ENCODE data around the gene CLRN1. TPM values are rescaled to one million over a fixed set of nuclear protein-coding genes. Genes with fewer than 3 reads are reported as not detected.

The CLRN1 gene
- total RNA-seq, 2 experiments from 2014 or later = not detected

- Mint-ChIP-seq H3K36me3 (ENCODE audit: low read depth) (no peaks in the 10 kb centered on the region), H3K27ac (no peak within 1 kb of the TSS), H3K4me3 (no peak within 1 kb of the TSS), H3K9me3 (no peaks in the 10 kb centered on the region), H3K27me3 (ENCODE audit: low read depth) (peaks cover 16% of the 10 kb centered on the region), H3K4me1 (ENCODE audit: low read depth) (no peaks in the 10 kb centered on the region)
- DNase-seq = no peak
- intact Hi-C loops (cut with micrococcal nuclease) = no loop called here
- CTCF ChIA-PET = no interaction called here
Observed at GRCh38 chr3:150905339-150905738, 67.2 kb downstream of the CLRN1 start, which contains the start of gene MINDY4B. TSS of gene MINDY4B (minus strand) at chr3:150905439. CDS start at chr3:150905439, 0 bp downstream.

GRCh38 chr3:150902988-150903387 lies 69.5 kb downstream of the CLRN1 start:
- H3K4me3 Mint-ChIP-seq = no peak overlapping the region
- no peaks in the 10 kb centered on the region for H3K4me1 Mint-ChIP-seq (ENCODE audit: low read depth)
- no peak overlapping the region for H3K27ac Mint-ChIP-seq
- H3K27me3 Mint-ChIP-seq (ENCODE audit: low read depth) = peaks cover 13% of the 10 kb centered on the region
- intact Hi-C loops (cut with micrococcal nuclease) = no loop called here
- no peaks in the 10 kb centered on the region for H3K36me3 Mint-ChIP-seq (ENCODE audit: low read depth)
- CTCF ChIA-PET = no interaction called here
- DNase-seq = no peak
- no peaks in the 10 kb centered on the region for H3K9me3 Mint-ChIP-seq

- no peak overlapping the region for H3K27ac Mint-ChIP-seq
- no peaks in the 10 kb centered on the region for H3K9me3 Mint-ChIP-seq
- no peaks in the 10 kb centered on the region for H3K36me3 Mint-ChIP-seq (ENCODE audit: low read depth)
- CTCF ChIA-PET = interaction anchor here (1.8 kb wide), 1 partner anchor 10 kb away, joined by 3 read pairs; no protein-coding TSS in a partner anchor
- H3K27me3 Mint-ChIP-seq (ENCODE audit: low read depth) = peaks cover 6% of the 10 kb centered on the region
- H3K4me3 Mint-ChIP-seq = no peak overlapping the region
- intact Hi-C loops (cut with micrococcal nuclease) = loop anchor here (1.0 kb wide), 1 partner anchor 114 kb away; no protein-coding TSS in a partner anchor
- H3K4me1 Mint-ChIP-seq (ENCODE audit: low read depth) = no peaks in the 10 kb centered on the region
- no peak for DNase-seq
Observed at GRCh38 chr3:150901793-150902192, 70.7 kb downstream of the CLRN1 start.

GRCh38 chr3:150899141-150899540 lies 73.4 kb downstream of the CLRN1 start:
- Mint-ChIP-seq H3K36me3 (ENCODE audit: low read depth) (no peaks in the 10 kb centered on the region), H3K27me3 (ENCODE audit: low read depth) (peaks cover 2% of the 10 kb centered on the region), H3K4me3 (no peak overlapping the region), H3K4me1 (ENCODE audit: low read depth) (no peaks in the 10 kb centered on the region), H3K27ac (no peak overlapping the region), H3K9me3 (no peaks in the 10 kb centered on the region)
- no peak for DNase-seq
- intact Hi-C loops (cut with micrococcal nuclease) = no loop called here
- CTCF ChIA-PET = no interaction called here

- intact Hi-C loops (cut with micrococcal nuclease) = no loop called here
- Mint-ChIP-seq H3K4me1 (ENCODE audit: low read depth) (no peaks in the 10 kb centered on the region), H3K27ac (no peak overlapping the region), H3K4me3 (no peak overlapping the region), H3K27me3 (ENCODE audit: low read depth) (peaks cover 2% of the 10 kb centered on the region), H3K9me3 (no peaks in the 10 kb centered on the region), H3K36me3 (ENCODE audit: low read depth) (no peaks in the 10 kb centered on the region)
- no peak for DNase-seq
- CTCF ChIA-PET = no interaction called here
Observed at GRCh38 chr3:150898046-150898754, 74.3 kb downstream of the CLRN1 start.

GRCh38 chr3:150897592-150897991 lies 74.9 kb downstream of the CLRN1 start:
- H3K9me3 Mint-ChIP-seq = no peaks in the 10 kb centered on the region
- no peak overlapping the region for H3K4me3 Mint-ChIP-seq
- H3K27me3 Mint-ChIP-seq (ENCODE audit: low read depth) = peaks cover 2% of the 10 kb centered on the region
- no peak for DNase-seq
- H3K27ac Mint-ChIP-seq = no peak overlapping the region
- intact Hi-C loops (cut with micrococcal nuclease) = no loop called here
- no peaks in the 10 kb centered on the region for H3K4me1 Mint-ChIP-seq (ENCODE audit: low read depth)
- H3K36me3 Mint-ChIP-seq (ENCODE audit: low read depth) = no peaks in the 10 kb centered on the region
- CTCF ChIA-PET = no interaction called here

GRCh38 chr3:150890831-150891230 lies 81.7 kb downstream of the CLRN1 start:
- intact Hi-C loops (cut with micrococcal nuclease) = no loop called here

GRCh38 chr3:150890295-150890694 lies 82.2 kb downstream of the CLRN1 start:
- no peak overlapping the region for H3K27ac Mint-ChIP-seq
- H3K4me3 Mint-ChIP-seq = no peak overlapping the region
- no peaks in the 10 kb centered on the region for H3K36me3 Mint-ChIP-seq (ENCODE audit: low read depth)
- intact Hi-C loops (cut with micrococcal nuclease) = no loop called here
- peaks cover 4% of the 10 kb centered on the region for H3K27me3 Mint-ChIP-seq (ENCODE audit: low read depth)
- H3K9me3 Mint-ChIP-seq = no peaks in the 10 kb centered on the region
- DNase-seq = no peak
- CTCF ChIA-PET = interaction anchor here (1.1 kb wide), 1 partner anchor 66 kb away, joined by 4 read pairs; no protein-coding TSS in a partner anchor
- H3K4me1 Mint-ChIP-seq (ENCODE audit: low read depth) = no peaks in the 10 kb centered on the region

More at GRCh38 chr3:150890831-150891230, 81.7 kb downstream of the CLRN1 start:
- H3K4me3 Mint-ChIP-seq = no peak overlapping the region
- CTCF ChIA-PET = interaction anchor here (0.6 to 1.1 kb wide), 2 partner anchors 65 to 100 kb away, joined by 4 read pairs; no protein-coding TSS in a partner anchor
- H3K9me3 Mint-ChIP-seq = no peaks in the 10 kb centered on the region
- H3K27me3 Mint-ChIP-seq (ENCODE audit: low read depth) = no peaks in the 10 kb centered on the region
- no peak for DNase-seq
- H3K27ac Mint-ChIP-seq = no peak overlapping the region
- H3K36me3 Mint-ChIP-seq (ENCODE audit: low read depth) = no peaks in the 10 kb centered on the region
- H3K4me1 Mint-ChIP-seq (ENCODE audit: low read depth) = no peaks in the 10 kb centered on the region

GRCh38 chr3:150889106-150889505 lies 83.4 kb downstream of the CLRN1 start:
- H3K27ac Mint-ChIP-seq = no peak overlapping the region
- no peak for DNase-seq
- intact Hi-C loops (cut with micrococcal nuclease) = no loop called here
- no peaks in the 10 kb centered on the region for H3K4me1 Mint-ChIP-seq (ENCODE audit: low read depth)
- H3K36me3 Mint-ChIP-seq (ENCODE audit: low read depth) = no peaks in the 10 kb centered on the region
- H3K4me3 Mint-ChIP-seq = no peak overlapping the region
- no peaks in the 10 kb centered on the region for H3K9me3 Mint-ChIP-seq
- H3K27me3 Mint-ChIP-seq (ENCODE audit: low read depth) = peaks cover 4% of the 10 kb centered on the region
- CTCF ChIA-PET = interaction anchor here (0.6 to 1.2 kb wide), 2 partner anchors 21 to 658 kb away, joined by 3 read pairs; no protein-coding TSS in a partner anchor

GRCh38 chr3:150887031-150887430 lies 85.5 kb downstream of the CLRN1 start:
- no peaks in the 10 kb centered on the region for H3K9me3 Mint-ChIP-seq
- CTCF ChIA-PET = no interaction called here
- H3K27me3 Mint-ChIP-seq (ENCODE audit: low read depth) = peaks cover 4% of the 10 kb centered on the region

GRCh38 chr3:150885535-150885934 lies 87.0 kb downstream of the CLRN1 start:
- Mint-ChIP-seq H3K36me3 (ENCODE audit: low read depth) (no peaks in the 10 kb centered on the region), H3K27ac (no peak overlapping the region), H3K4me3 (no peak overlapping the region), H3K9me3 (no peaks in the 10 kb centered on the region), H3K27me3 (ENCODE audit: low read depth) (peaks cover 8% of the 10 kb centered on the region), H3K4me1 (ENCODE audit: low read depth) (no peaks in the 10 kb centered on the region)
- CTCF ChIA-PET = interaction anchor here (0.6 kb wide), 2 partner anchors 67 to 287 kb away, joined by 3 to 5 read pairs; no protein-coding TSS in a partner anchor
- DNase-seq = no peak
- intact Hi-C loops (cut with micrococcal nuclease) = no loop called here

More at GRCh38 chr3:150887031-150887430, 85.5 kb downstream of the CLRN1 start:
- Mint-ChIP-seq H3K4me3 (no peak overlapping the region), H3K36me3 (ENCODE audit: low read depth) (no peaks in the 10 kb centered on the region), H3K27ac (no peak overlapping the region), H3K4me1 (ENCODE audit: low read depth) (no peaks in the 10 kb centered on the region)
- no peak for DNase-seq
- intact Hi-C loops (cut with micrococcal nuclease) = no loop called here

GRCh38 chr3:150878996-150879575 lies 93.4 kb downstream of the CLRN1 start:
- no peak overlapping the region for H3K27ac Mint-ChIP-seq
- H3K4me1 Mint-ChIP-seq (ENCODE audit: low read depth) = no peaks in the 10 kb centered on the region
- CTCF ChIA-PET = interaction anchor here (0.7 to 1.8 kb wide), 2 partner anchors 91 to 157 kb away, joined by 3 to 6 read pairs (median 4); no protein-coding TSS in a partner anchor
- no peak overlapping the region for H3K4me3 Mint-ChIP-seq
- no peaks in the 10 kb centered on the region for H3K9me3 Mint-ChIP-seq
- intact Hi-C loops (cut with micrococcal nuclease) = no loop called here
- no peak for DNase-seq
- peaks cover 3% of the 10 kb centered on the region for H3K27me3 Mint-ChIP-seq (ENCODE audit: low read depth)
- H3K36me3 Mint-ChIP-seq (ENCODE audit: low read depth) = no peaks in the 10 kb centered on the region

Data from activated naive CD4-positive, alpha-beta T cell treated with anti-CD3 and anti-CD28 coated beads for 36 hours (primary cell).